Astrocyte (in vitro differentiated cells and primary cell): Measurements from ENCODE around the gene MGMT. TPM values are rescaled to one million over a fixed set of nuclear protein-coding genes. Genes with fewer than 3 reads are reported as not detected.

Experiments used
- DNase-seq: peaks from one replicate; pipeline ENCODE4 v3.0.0-alpha.2; 2010; ENCODE audit warnings: low read depth
- FAIRE-seq: peaks from 2 replicates; lab custom pipeline; 2011; peaks lifted over from hg19 to GRCh38; lab: Jason Lieb, UNC
- H2AFZ ChIP-seq: 2 replicates; pipeline ENCODE4 v1.6.0; 2012; ENCODE audit warnings: low read depth, low read length, inconsistent platforms
- H3K27ac ChIP-seq: 2 replicates; pipeline ENCODE4 v1.5.1; 2011; ENCODE audit warnings: low read depth, low read length, inconsistent platforms
- H3K27me3 ChIP-seq: 2 replicates; pipeline ENCODE4 v1.6.0; 2011; ENCODE audit warnings: low read length, inconsistent platforms; ENCODE audit not compliant: insufficient read depth
- H3K36me3 ChIP-seq: 2 replicates; pipeline ENCODE4 v1.5.1; 2011; ENCODE audit warnings: low read length, inconsistent platforms; ENCODE audit not compliant: insufficient read depth
- H3K4me1 ChIP-seq: 2 replicates; pipeline ENCODE4 v1.5.1; 2011; ENCODE audit warnings: low read length, inconsistent platforms; ENCODE audit not compliant: insufficient read depth
- H3K4me2 ChIP-seq: 2 replicates; pipeline ENCODE4 v1.6.0; 2012; ENCODE audit warnings: low read length, inconsistent platforms
- H3K4me3 ChIP-seq: 2 replicates; pipeline ENCODE4 v1.5.1; 2011; ENCODE audit warnings: low read depth, mild to moderate bottlenecking, low read length, inconsistent platforms; ENCODE audit not compliant: insufficient read depth
- H3K79me2 ChIP-seq: 2 replicates; pipeline ENCODE4 v1.6.0; 2012; ENCODE audit warnings: mild to moderate bottlenecking, low read length, inconsistent platforms; ENCODE audit not compliant: insufficient read depth
- H3K9ac ChIP-seq: 2 replicates; pipeline ENCODE4 v1.6.0; 2012; ENCODE audit warnings: mild to moderate bottlenecking, low read length, inconsistent platforms
- H3K9me3 ChIP-seq: 2 replicates; pipeline ENCODE4 v1.5.1; 2012; ENCODE audit warnings: low read depth, mild to moderate bottlenecking, low read length, inconsistent platforms; ENCODE audit not compliant: insufficient read depth
- H4K20me1 ChIP-seq: 2 replicates; pipeline ENCODE4 v1.6.0; 2012; ENCODE audit warnings: low read length, inconsistent platforms; ENCODE audit not compliant: insufficient read depth
- H3K27ac Mint-ChIP-seq: one replicate; pipeline ENCODE4 v1.8.0; 2021; ENCODE audit warnings: mild to moderate bottlenecking, mixed read lengths; ENCODE audit not compliant: unreplicated experiment
- H3K27me3 Mint-ChIP-seq: one replicate; pipeline ENCODE4 v1.8.0; 2021; ENCODE audit warnings: low read depth, mixed read lengths; ENCODE audit not compliant: unreplicated experiment
- H3K36me3 Mint-ChIP-seq: one replicate; pipeline ENCODE4 v1.8.0; 2021; ENCODE audit warnings: low read depth, mixed read lengths; ENCODE audit not compliant: unreplicated experiment
- H3K4me1 Mint-ChIP-seq: one replicate; pipeline ENCODE4 v1.8.0; 2021; ENCODE audit warnings: low read depth, mixed read lengths; ENCODE audit not compliant: unreplicated experiment
- H3K4me3 Mint-ChIP-seq: one replicate; pipeline ENCODE4 v1.8.0; 2021; ENCODE audit warnings: mild to moderate bottlenecking, moderate library complexity, mixed read lengths; ENCODE audit not compliant: unreplicated experiment
- H3K9me3 Mint-ChIP-seq: one replicate; pipeline ENCODE4 v1.8.0; 2021; ENCODE audit warnings: mild to moderate bottlenecking, mixed read lengths; ENCODE audit not compliant: unreplicated experiment
- EZH2 ChIP-seq: IDR thresholded peaks from 2 replicates; pipeline ENCODE4 v1.6.1; 2012; ENCODE audit warnings: mild to moderate bottlenecking, low read length, inconsistent platforms; ENCODE audit not compliant: insufficient read depth
- total RNA-seq: library from RNA; stranded (reverse); gene quantifications from 2 replicates; pipeline ENCODE4 v1.2.1, GENCODE V29; 2021
- TF ChIP-seq, protein P1 (sequence below): IDR thresholded peaks from 2 replicates; pipeline ENCODE4 v1.5.1; 2011; ENCODE audit warnings: low read depth, mild to moderate bottlenecking, inconsistent platforms, low read length, moderate library complexity; ENCODE audit not compliant: insufficient read depth

Gene MGMT
- total RNA-seq, 1 donor from 2014 or later = 9.5 TPM

DNA sequence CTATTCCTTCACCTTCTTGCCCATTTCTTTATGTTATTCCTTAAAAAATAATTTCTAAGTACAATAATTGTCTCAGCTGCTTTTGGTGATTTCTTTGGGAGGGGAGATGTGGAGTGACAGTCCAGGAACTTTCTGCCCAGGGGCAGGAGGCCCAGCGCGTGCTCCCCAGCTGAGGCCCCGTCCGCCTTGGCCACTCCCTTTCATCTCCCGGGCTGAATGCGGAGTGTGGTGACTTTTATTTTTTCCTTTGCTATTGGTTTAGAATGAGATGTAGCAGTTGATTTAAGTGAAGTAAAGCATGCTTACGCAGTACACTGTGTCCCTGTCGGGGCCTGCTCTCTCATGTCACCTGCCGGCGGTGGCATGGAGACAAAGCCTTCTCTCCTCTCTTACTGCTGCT, 141.6 kb downstream of the MGMT start:
- Mint-ChIP-seq H3K9me3 (peaks cover 5% of the 10 kb centered on the region), H3K27ac (no peak overlapping the region), H3K4me3 (no peak overlapping the region), H3K4me1 (no peaks in the 10 kb centered on the region), H3K27me3 (no peaks in the 10 kb centered on the region), H3K36me3 (no peaks in the 10 kb centered on the region)
- Histone ChIP-seq H4K20me1 (no peaks in the 10 kb centered on the region), H3K27me3 (no peaks in the 10 kb centered on the region), H3K4me3 (no peak overlapping the region), H3K4me2 (no peak overlapping the region), H2AFZ (no peak overlapping the region), H3K9me3 (no peaks in the 10 kb centered on the region), H3K79me2 (no peaks in the 10 kb centered on the region), H3K4me1 (no peaks in the 10 kb centered on the region), H3K27ac (no peak overlapping the region), H3K9ac (no peak overlapping the region), H3K36me3 (no peaks in the 10 kb centered on the region)
- FAIRE-seq = no peak
- no peak for DNase-seq
- TF ChIP-seq, protein P1, sequence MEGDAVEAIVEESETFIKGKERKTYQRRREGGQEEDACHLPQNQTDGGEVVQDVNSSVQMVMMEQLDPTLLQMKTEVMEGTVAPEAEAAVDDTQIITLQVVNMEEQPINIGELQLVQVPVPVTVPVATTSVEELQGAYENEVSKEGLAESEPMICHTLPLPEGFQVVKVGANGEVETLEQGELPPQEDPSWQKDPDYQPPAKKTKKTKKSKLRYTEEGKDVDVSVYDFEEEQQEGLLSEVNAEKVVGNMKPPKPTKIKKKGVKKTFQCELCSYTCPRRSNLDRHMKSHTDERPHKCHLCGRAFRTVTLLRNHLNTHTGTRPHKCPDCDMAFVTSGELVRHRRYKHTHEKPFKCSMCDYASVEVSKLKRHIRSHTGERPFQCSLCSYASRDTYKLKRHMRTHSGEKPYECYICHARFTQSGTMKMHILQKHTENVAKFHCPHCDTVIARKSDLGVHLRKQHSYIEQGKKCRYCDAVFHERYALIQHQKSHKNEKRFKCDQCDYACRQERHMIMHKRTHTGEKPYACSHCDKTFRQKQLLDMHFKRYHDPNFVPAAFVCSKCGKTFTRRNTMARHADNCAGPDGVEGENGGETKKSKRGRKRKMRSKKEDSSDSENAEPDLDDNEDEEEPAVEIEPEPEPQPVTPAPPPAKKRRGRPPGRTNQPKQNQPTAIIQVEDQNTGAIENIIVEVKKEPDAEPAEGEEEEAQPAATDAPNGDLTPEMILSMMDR = no peak
- TF ChIP-seq EZH2 = no peak

DNA sequence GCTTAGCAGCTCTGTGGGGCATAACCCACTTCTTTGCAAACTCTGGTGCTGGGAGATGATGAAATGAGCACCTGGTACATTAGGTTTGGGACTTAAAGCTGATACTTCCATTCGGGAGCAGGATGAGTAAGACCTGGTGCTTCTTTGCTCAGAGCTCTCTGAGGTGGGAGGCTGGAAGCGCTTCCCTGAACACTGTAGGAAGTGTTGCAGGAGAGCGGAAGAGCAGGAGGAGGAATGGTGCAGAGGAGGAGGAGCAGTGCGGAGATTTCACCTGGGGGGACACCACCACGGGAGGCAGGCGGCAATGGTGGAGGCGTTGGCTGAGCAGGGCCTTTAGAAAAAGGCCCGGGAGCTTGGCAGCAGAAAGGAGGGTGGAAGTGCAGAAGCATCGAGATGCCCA, 142.5 kb downstream of the MGMT start:
- no peak overlapping the region for H3K4me3 Mint-ChIP-seq
- DNase-seq (no peak), FAIRE-seq (no peak)
- Histone ChIP-seq H3K36me3 (no peaks in the 10 kb centered on the region), H3K27ac (no peak overlapping the region), H3K4me1 (no peaks in the 10 kb centered on the region), H3K4me3 (no peak overlapping the region), H3K9me3 (no peaks in the 10 kb centered on the region), H3K9ac (no peak overlapping the region), H4K20me1 (no peaks in the 10 kb centered on the region), H3K4me2 (no peak overlapping the region), H2AFZ (no peak overlapping the region), H3K79me2 (no peaks in the 10 kb centered on the region), H3K27me3 (no peaks in the 10 kb centered on the region)
- TF ChIP-seq, protein P1 = no peak
- TF ChIP-seq EZH2 = no peak
- H3K27ac Mint-ChIP-seq = no peak overlapping the region
- H3K27me3 Mint-ChIP-seq = no peaks in the 10 kb centered on the region
- H3K4me1 Mint-ChIP-seq = no peaks in the 10 kb centered on the region
- no peaks in the 10 kb centered on the region for H3K36me3 Mint-ChIP-seq
- H3K9me3 Mint-ChIP-seq = peaks cover 5% of the 10 kb centered on the region

DNA sequence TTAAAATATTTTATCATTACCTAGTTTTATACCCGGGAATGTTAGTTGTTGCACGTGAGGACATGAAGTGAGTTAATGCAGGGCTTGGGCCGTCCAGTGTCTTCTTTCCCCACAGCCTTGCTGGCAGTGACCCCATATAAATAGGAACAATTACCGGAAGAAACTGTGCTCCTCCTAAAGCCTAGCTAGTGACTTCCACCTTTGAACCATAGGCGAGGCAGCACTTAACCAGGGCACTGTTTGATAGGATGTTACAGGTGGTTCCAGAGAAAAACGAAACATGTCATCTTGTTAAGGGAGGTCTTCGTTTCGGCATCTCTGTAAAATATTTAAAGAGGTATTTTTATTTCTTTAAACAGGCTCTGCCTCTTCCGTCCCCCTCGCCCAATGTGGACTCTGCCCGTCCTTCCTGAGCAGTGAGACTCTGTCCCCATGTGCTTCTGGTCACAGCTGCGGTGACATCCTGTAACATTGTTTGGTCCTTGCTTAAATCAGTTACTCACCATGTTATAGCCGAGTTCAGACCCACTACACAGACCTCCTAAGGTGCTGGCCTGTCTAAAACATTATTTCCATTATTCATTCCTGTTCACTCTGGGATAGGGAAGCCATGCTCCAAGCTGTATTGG, 145.6 kb downstream of the MGMT start:
- DNase-seq = no peak
- Histone ChIP-seq H4K20me1 (no peaks in the 10 kb centered on the region), H3K9me3 (no peaks in the 10 kb centered on the region), H2AFZ (no peak overlapping the region), H3K4me1 (no peaks in the 10 kb centered on the region), H3K36me3 (no peaks in the 10 kb centered on the region), H3K27ac (no peak overlapping the region), H3K79me2 (no peaks in the 10 kb centered on the region), H3K4me2 (no peak overlapping the region), H3K4me3 (no peak overlapping the region), H3K9ac (no peak overlapping the region), H3K27me3 (no peaks in the 10 kb centered on the region)
- Mint-ChIP-seq H3K4me3 (no peak overlapping the region), H3K36me3 (no peaks in the 10 kb centered on the region), H3K27me3 (no peaks in the 10 kb centered on the region), H3K9me3 (peaks cover 5% of the 10 kb centered on the region), H3K4me1 (no peaks in the 10 kb centered on the region), H3K27ac (no peak overlapping the region)
- TF ChIP-seq, protein P1 = no peak
- TF ChIP-seq EZH2 = no peak
- no peak for FAIRE-seq
